HEK293 (cell line): Measurements from ENCODE around the gene VPS13D.

ENCODE experiments used
- ZNF792 ChIP-seq: fragments of 450-650 bp; formaldehyde crosslinking; IDR thresholded peaks from 2 replicates; pipeline ENCODE4 v1.5.1; 2016; ENCODE audit warnings: missing biosample characterization, missing genetic modification characterization
- TF ChIP-seq, protein P1 (sequence below): fragments of 450-650 bp; formaldehyde crosslinking; IDR thresholded peaks from 2 replicates; pipeline ENCODE4 v1.5.1; 2016; ENCODE audit warnings: missing biosample characterization, missing genetic modification characterization

DNA sequence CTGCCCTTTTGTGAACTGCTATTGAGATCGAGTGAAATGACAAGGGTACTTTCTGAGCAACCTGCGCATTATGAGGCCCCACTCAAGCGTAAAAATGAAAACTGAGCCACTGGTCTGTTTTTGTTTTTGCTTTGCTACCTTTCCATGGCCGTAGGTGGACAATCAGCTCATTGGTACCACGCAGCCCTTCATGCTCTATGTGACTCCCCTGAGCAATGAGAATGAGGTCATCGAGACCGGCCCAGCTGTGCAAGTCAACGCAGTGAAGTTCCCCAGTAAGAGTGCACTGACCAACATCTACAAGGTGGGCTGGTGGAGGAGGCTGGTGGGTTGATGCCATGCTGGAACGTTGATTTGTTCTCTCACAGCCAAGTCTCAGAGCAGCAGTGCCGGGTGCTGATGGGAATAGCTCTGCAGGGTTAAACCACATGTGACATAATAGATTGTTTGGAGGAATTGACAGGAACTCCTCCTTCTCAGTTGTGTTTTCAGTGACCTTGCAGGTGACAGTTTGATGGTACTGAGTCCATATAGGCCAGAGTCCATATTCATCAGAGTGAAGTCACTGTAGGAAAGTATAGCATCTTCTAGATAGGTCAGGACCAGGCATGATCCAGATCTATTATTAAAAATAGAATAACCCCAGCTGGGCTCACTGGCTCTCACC is 170.3 kb downstream of the VPS13D start:
- no peak for TF ChIP-seq ZNF792 (tag by site-specific recombination)
- TF ChIP-seq, protein P1, sequence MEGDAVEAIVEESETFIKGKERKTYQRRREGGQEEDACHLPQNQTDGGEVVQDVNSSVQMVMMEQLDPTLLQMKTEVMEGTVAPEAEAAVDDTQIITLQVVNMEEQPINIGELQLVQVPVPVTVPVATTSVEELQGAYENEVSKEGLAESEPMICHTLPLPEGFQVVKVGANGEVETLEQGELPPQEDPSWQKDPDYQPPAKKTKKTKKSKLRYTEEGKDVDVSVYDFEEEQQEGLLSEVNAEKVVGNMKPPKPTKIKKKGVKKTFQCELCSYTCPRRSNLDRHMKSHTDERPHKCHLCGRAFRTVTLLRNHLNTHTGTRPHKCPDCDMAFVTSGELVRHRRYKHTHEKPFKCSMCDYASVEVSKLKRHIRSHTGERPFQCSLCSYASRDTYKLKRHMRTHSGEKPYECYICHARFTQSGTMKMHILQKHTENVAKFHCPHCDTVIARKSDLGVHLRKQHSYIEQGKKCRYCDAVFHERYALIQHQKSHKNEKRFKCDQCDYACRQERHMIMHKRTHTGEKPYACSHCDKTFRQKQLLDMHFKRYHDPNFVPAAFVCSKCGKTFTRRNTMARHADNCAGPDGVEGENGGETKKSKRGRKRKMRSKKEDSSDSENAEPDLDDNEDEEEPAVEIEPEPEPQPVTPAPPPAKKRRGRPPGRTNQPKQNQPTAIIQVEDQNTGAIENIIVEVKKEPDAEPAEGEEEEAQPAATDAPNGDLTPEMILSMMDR (tag by site-specific recombination), result no peak
